Thymus (tissue), 11 donors: Measurements from ENCODE around the gene CLTCL1. TPM values are rescaled to one million over a fixed set of nuclear protein-coding genes. Genes with fewer than 3 reads are reported as not detected.
"Not testable (repeated sequence)": the region's sequence is repeated elsewhere in the genome, so short reads cannot be mapped to it uniquely, and the experiment has no call there.

Source experiments
- DNase-seq, 9 donors: peaks; one replicate each; pipeline ENCODE4 v3.0.0-alpha.2; 2013; ENCODE audit warnings: low spot score in 9 of 9, low read depth in 6 of 9, missing footprints in 1 of 9
- H3K27ac ChIP-seq, 2 donors: one replicate each; pipeline ENCODE4 v1.5.1; 2013; ENCODE audit warnings: control low read depth in 1 of 2, low read depth in 1 of 2, low read length in 1 of 2, mild to moderate bottlenecking in 1 of 2, moderate library complexity in 1 of 2
- H3K27me3 ChIP-seq, 2 donors: one replicate each; pipeline ENCODE4 v1.5.1; 2013; ENCODE audit warnings: low read length in 1 of 2; ENCODE audit not compliant: control insufficient read depth in 2 of 2, insufficient read depth in 1 of 2
- H3K36me3 ChIP-seq, 2 donors: one replicate each; pipeline ENCODE4 v1.5.1; 2013; ENCODE audit warnings: low read length in 1 of 2, mild to moderate bottlenecking in 1 of 2, moderate library complexity in 1 of 2; ENCODE audit not compliant: control insufficient read depth in 2 of 2, insufficient read depth in 2 of 2
- H3K4me1 ChIP-seq, 2 donors: one replicate each; pipeline ENCODE4 v1.5.1; 2013; ENCODE audit warnings: low read length in 2 of 2; ENCODE audit not compliant: control insufficient read depth in 2 of 2, insufficient read depth in 2 of 2
- H3K4me3 ChIP-seq, 2 donors: one replicate each; pipeline ENCODE4 v1.5.1; 2013; ENCODE audit warnings: low read length in 2 of 2, control low read depth in 1 of 2, mild to moderate bottlenecking in 1 of 2
- H3K9me3 ChIP-seq, 2 donors: one replicate each; pipeline ENCODE4 v1.5.1; 2013; ENCODE audit warnings: low read length in 1 of 2, mild to moderate bottlenecking in 1 of 2; ENCODE audit not compliant: control insufficient read depth in 2 of 2, insufficient read depth in 1 of 2
- WGBS: extraction: QIAGEN DNeasy Blood & Tissue Kit; methylation state at CpG from one replicate; pipeline ENCODE4 v1.1.7; 2013; 5-methylcytosine and 5-hydroxymethylcytosine counted together
- polyA plus RNA-seq: library from polyadenylated mRNA; stranded (reverse); fragments of 200-250 nt; gene quantifications from one replicate; pipeline ENCODE4 v1.2.3, GENCODE V29; 2013
- total RNA-seq: library from RNA; stranded (reverse); fragments of 120-200 nt; gene quantifications from one replicate; pipeline ENCODE4 v1.2.4, GENCODE V29; 2013
- donor health status: healthy.

CLTCL1 gene
- total and polyA plus RNA-seq, 2 donors: 9.5 to 30.4 TPM

- Histone ChIP-seq H3K27me3 (no peaks in the 10 kb centered on the region), H3K9me3 (no peaks in the 10 kb centered on the region), H3K4me3 (no peak overlapping the region), H3K4me1 (no peaks in the 10 kb centered on the region), H3K36me3 (peaks cover 18 to 21% of the 10 kb centered on the region in 2 donors), H3K27ac (no peak overlapping the region)
- no peak for DNase-seq
- WGBS: 95% methylated on average over 5 of the region's 5 CpGs
Measured at GRCh38 chr22:19325296-19325948, 33.9 kb upstream of the CLTCL1 start.

GRCh38 chr22:19323420-19323819, 31.9 kb upstream of the CLTCL1 start:
- not testable (repeated sequence) for H3K27ac ChIP-seq, H3K9me3 ChIP-seq, H3K4me3 ChIP-seq, DNase-seq, H3K36me3 ChIP-seq, H3K27me3 ChIP-seq, H3K4me1 ChIP-seq
- WGBS: 94% methylated on average over 6 of the region's 6 CpGs

- WGBS: 79% methylated on average over 2 of the region's 2 CpGs
- H3K27ac ChIP-seq: no peak overlapping the region
- no peaks in the 10 kb centered on the region for H3K4me1 ChIP-seq
- DNase-seq: no peak
- no peaks in the 10 kb centered on the region for H3K36me3 ChIP-seq
- peaks cover 0 to 3% of the 10 kb centered on the region in 2 donors for H3K9me3 ChIP-seq
- H3K27me3 ChIP-seq: no peaks in the 10 kb centered on the region
- H3K4me3 ChIP-seq: no peak overlapping the region
Measured at GRCh38 chr22:19321757-19322156, 30.2 kb upstream of the CLTCL1 start.

GRCh38 chr22:19320136-19320535, 28.6 kb upstream of the CLTCL1 start:
- not testable (repeated sequence) for DNase-seq, H3K27ac ChIP-seq, H3K4me1 ChIP-seq, H3K4me3 ChIP-seq, H3K27me3 ChIP-seq, H3K9me3 ChIP-seq, H3K36me3 ChIP-seq
- 97% methylated on average over 8 of the region's 8 CpGs for WGBS

GRCh38 chr22:19319281-19319680, 27.8 kb upstream of the CLTCL1 start:
- no peaks in the 10 kb centered on the region for H3K27me3 ChIP-seq
- no peaks in the 10 kb centered on the region for H3K4me1 ChIP-seq
- H3K9me3 ChIP-seq: peaks cover 0 to 9% of the 10 kb centered on the region in 2 donors
- H3K36me3 ChIP-seq: no peaks in the 10 kb centered on the region
- H3K27ac ChIP-seq: no peak overlapping the region
- no peak for DNase-seq
- no peak overlapping the region for H3K4me3 ChIP-seq

- Histone ChIP-seq H3K27me3 (no peaks in the 10 kb centered on the region), H3K4me3 (no peak overlapping the region), H3K27ac (no peak overlapping the region), H3K9me3 (peaks cover 0 to 9% of the 10 kb centered on the region in 2 donors), H3K36me3 (no peaks in the 10 kb centered on the region), H3K4me1 (no peaks in the 10 kb centered on the region)
- DNase-seq: no peak
Measured at GRCh38 chr22:19317865-19318264, 26.3 kb upstream of the CLTCL1 start.

- H3K4me1 ChIP-seq: no peaks in the 10 kb centered on the region
- H3K27ac ChIP-seq: no peak overlapping the region
- no peaks in the 10 kb centered on the region for H3K27me3 ChIP-seq
- H3K9me3 ChIP-seq: no peaks in the 10 kb centered on the region
- DNase-seq: no peak
- 93% methylated on average over 2 of the region's 2 CpGs for WGBS
- H3K4me3 ChIP-seq: no peak overlapping the region
- H3K36me3 ChIP-seq: no peaks in the 10 kb centered on the region
Measured at GRCh38 chr22:19307872-19308271, 16.4 kb upstream of the CLTCL1 start.

GRCh38 chr22:19306535-19306934, 15.0 kb upstream of the CLTCL1 start:
- H3K27me3 ChIP-seq, H3K36me3 ChIP-seq, H3K9me3 ChIP-seq, H3K4me1 ChIP-seq, H3K4me3 ChIP-seq, DNase-seq, H3K27ac ChIP-seq: not testable (repeated sequence)
- 91% methylated on average over 6 of the region's 6 CpGs for WGBS

GRCh38 chr22:19304547-19304946, 13.0 kb upstream of the CLTCL1 start:
- WGBS: 97% methylated on average over 5 of the region's 5 CpGs
- no peak overlapping the region for H3K27ac ChIP-seq

GRCh38 chr22:19303785-19304184, 12.3 kb upstream of the CLTCL1 start:
- no peak for DNase-seq
- H3K4me3 ChIP-seq: no peak overlapping the region
- no peaks in the 10 kb centered on the region for H3K27me3 ChIP-seq
- no peaks in the 10 kb centered on the region for H3K4me1 ChIP-seq
- 70% methylated on average over 1 of the region's 1 CpG for WGBS
- H3K27ac ChIP-seq: no peak overlapping the region
- no peaks in the 10 kb centered on the region for H3K9me3 ChIP-seq
- H3K36me3 ChIP-seq: no peaks in the 10 kb centered on the region

More at GRCh38 chr22:19304547-19304946, 13.0 kb upstream of the CLTCL1 start:
- Histone ChIP-seq H3K9me3 (no peaks in the 10 kb centered on the region), H3K27me3 (no peaks in the 10 kb centered on the region), H3K36me3 (no peaks in the 10 kb centered on the region), H3K4me1 (no peaks in the 10 kb centered on the region), H3K4me3 (no peak overlapping the region)
- no peak for DNase-seq
